ENCODE results near the gene PHF21B. TPM values are rescaled to one million over a fixed set of nuclear protein-coding genes. Genes with fewer than 3 reads are reported as not detected.
"Not testable (repeated sequence)": the region's sequence is repeated elsewhere in the genome, so short reads cannot be mapped to it uniquely, and the experiment has no call there.

Gene PHF21B
- total RNA-seq, 1 donor from 2014 or later, result not detected

DNA sequence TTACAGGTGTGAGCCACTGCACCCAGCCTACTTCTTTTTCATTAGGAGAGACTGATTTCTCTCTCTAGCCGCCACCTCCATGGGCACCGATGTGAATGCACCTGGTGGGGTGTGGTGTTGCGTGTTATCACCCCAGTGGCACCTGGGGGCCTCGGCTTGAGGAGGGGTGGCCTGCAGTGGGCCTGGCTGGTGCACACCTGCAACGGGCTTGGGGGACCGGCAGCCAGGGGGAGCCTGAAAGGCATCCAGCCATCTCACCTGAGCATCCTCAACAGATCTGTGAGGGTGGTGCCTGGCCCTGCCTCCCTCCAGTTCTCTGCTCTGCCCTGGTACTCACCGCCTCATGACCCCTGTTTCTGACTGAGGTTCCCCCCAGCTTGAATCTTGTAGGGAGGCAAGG, 148.6 kb downstream of the PHF21B start:
- ChIA-PET CTCF (no interaction called here), POLR2A (no interaction called here)
- H3K36me3 Mint-ChIP-seq (ENCODE audit: low read depth), result no peaks in the 10 kb centered on the region
- TF ChIP-seq, protein P1, sequence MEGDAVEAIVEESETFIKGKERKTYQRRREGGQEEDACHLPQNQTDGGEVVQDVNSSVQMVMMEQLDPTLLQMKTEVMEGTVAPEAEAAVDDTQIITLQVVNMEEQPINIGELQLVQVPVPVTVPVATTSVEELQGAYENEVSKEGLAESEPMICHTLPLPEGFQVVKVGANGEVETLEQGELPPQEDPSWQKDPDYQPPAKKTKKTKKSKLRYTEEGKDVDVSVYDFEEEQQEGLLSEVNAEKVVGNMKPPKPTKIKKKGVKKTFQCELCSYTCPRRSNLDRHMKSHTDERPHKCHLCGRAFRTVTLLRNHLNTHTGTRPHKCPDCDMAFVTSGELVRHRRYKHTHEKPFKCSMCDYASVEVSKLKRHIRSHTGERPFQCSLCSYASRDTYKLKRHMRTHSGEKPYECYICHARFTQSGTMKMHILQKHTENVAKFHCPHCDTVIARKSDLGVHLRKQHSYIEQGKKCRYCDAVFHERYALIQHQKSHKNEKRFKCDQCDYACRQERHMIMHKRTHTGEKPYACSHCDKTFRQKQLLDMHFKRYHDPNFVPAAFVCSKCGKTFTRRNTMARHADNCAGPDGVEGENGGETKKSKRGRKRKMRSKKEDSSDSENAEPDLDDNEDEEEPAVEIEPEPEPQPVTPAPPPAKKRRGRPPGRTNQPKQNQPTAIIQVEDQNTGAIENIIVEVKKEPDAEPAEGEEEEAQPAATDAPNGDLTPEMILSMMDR (IDR thresholded peaks at IDR 0.05), result no peak
- intact Hi-C loops (cut with micrococcal nuclease), result no loop called here
- peaks cover 8% of the 10 kb centered on the region for H3K27me3 Mint-ChIP-seq
- DNase-seq (no peak), ATAC-seq (ENCODE audit: low read depth) (no peak)
- H3K27ac Mint-ChIP-seq, result no peak overlapping the region
- H3K4me1 Mint-ChIP-seq, result no peaks in the 10 kb centered on the region
- no peak overlapping the region for H3K4me3 Mint-ChIP-seq
- H3K9me3 Mint-ChIP-seq, result no peaks in the 10 kb centered on the region

GRCh38 chr22:44860311-44860710, 149.5 kb downstream of the PHF21B start:
- no peaks in the 10 kb centered on the region for H3K4me1 Mint-ChIP-seq
- POLR2A ChIA-PET, result no interaction called here
- TF ChIP-seq, protein P1 (IDR thresholded peaks at IDR 0.05), result no peak
- no peak for ATAC-seq (ENCODE audit: low read depth)
- no peaks in the 10 kb centered on the region for H3K36me3 Mint-ChIP-seq (ENCODE audit: low read depth)
- intact Hi-C loops (cut with micrococcal nuclease), result no loop called here
- H3K27ac Mint-ChIP-seq, result no peak overlapping the region
- DNase-seq, result no peak
- CTCF ChIA-PET, result no interaction called here
- no peak overlapping the region for H3K4me3 Mint-ChIP-seq
- H3K9me3 Mint-ChIP-seq, result no peaks in the 10 kb centered on the region
- H3K27me3 Mint-ChIP-seq, result peaks cover 8% of the 10 kb centered on the region

DNA sequence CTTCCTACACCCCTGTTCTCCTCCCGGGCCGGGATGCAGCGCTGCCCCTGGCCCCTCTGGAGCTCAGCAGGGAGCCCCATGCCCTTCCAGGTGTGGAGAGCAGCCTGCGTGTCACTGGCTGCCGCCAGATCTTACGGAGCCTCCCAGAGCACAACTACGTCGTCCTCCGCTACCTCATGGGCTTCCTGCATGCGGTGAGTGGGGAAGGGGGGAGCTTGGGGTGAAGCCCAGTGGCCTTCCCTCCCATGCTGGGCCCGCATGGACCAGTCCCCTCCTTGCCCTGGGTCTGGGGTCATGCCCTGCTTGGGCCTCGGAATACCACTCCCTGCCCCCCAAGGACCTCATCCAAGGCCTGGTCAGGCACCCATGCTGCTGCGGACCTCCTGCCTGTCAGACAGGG, 150.2 kb downstream of the PHF21B start:
- intact Hi-C loops (cut with micrococcal nuclease), result no loop called here
- Mint-ChIP-seq H3K9me3 (no peaks in the 10 kb centered on the region), H3K27ac (no peak overlapping the region), H3K36me3 (ENCODE audit: low read depth) (no peaks in the 10 kb centered on the region), H3K4me3 (no peak overlapping the region), H3K27me3 (peaks cover 5% of the 10 kb centered on the region), H3K4me1 (no peaks in the 10 kb centered on the region)
- TF ChIP-seq, protein P1 (IDR thresholded peaks at IDR 0.05), result no peak
- ATAC-seq (ENCODE audit: low read depth) (no peak), DNase-seq (no peak)
- CTCF ChIA-PET, result no interaction called here
- POLR2A ChIA-PET, result no interaction called here

- POLR2A ChIA-PET; H3K36me3 Mint-ChIP-seq (ENCODE audit: low read depth); H3K27ac Mint-ChIP-seq; H3K4me3 Mint-ChIP-seq; H3K9me3 Mint-ChIP-seq; H3K4me1 Mint-ChIP-seq; ATAC-seq (ENCODE audit: low read depth); CTCF ChIA-PET; intact Hi-C loops (cut with micrococcal nuclease); DNase-seq; H3K27me3 Mint-ChIP-seq: not testable (repeated sequence)
Observed at GRCh38 chr22:44858819-44859218, 151.0 kb downstream of the PHF21B start.

- intact Hi-C loops (cut with micrococcal nuclease), result no loop called here
- TF ChIP-seq, protein P1 (IDR thresholded peaks at IDR 0.05), result no peak
- Mint-ChIP-seq H3K36me3 (ENCODE audit: low read depth) (no peaks in the 10 kb centered on the region), H3K27me3 (peaks cover 3% of the 10 kb centered on the region), H3K4me1 (no peaks in the 10 kb centered on the region), H3K27ac (no peak overlapping the region), H3K4me3 (no peak overlapping the region), H3K9me3 (no peaks in the 10 kb centered on the region)
- ChIA-PET POLR2A (no interaction called here), CTCF (no interaction called here)
- ATAC-seq (ENCODE audit: low read depth), result no peak
- no peak for DNase-seq
Observed at GRCh38 chr22:44855855-44856254, 153.9 kb downstream of the PHF21B start.

DNA sequence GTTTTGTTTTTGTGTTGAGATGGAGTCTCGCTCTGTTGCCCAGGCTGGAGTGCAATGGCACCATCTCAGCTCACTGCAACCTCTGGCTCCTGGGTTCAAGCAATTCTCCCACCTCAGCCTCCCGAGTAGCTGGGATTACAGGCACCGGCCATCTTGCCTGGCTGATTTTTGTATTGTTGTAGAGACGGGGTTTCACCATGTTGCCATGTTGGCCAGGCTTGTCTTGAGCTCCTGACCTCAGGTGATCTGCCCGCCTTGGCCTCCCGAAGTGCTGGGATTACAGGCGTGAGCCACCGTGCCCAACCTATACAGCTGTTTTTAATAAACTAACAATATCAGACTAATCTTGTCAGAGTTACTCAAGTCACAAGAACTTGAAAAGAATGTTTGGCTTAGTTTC, 155.2 kb downstream of the PHF21B start:
- H3K27me3 Mint-ChIP-seq; DNase-seq; H3K27ac Mint-ChIP-seq; CTCF ChIA-PET; POLR2A ChIA-PET; intact Hi-C loops (cut with micrococcal nuclease); H3K9me3 Mint-ChIP-seq; ATAC-seq (ENCODE audit: low read depth); H3K4me3 Mint-ChIP-seq; H3K36me3 Mint-ChIP-seq (ENCODE audit: low read depth); H3K4me1 Mint-ChIP-seq: not testable (repeated sequence)
